Common myeloid progenitor, CD34-positive (primary cell): ENCODE results near the gene DTNBP1.

Experiments used
- CTCF ChIA-PET: fragments of 350-600 bp; sonication (Branson Sonifier 250); formaldehyde crosslinking; loops from one replicate; lab custom pipeline; 2021; ENCODE audit warnings: antibody characterized with exemption; lab: Charles Lee
- POLR2A ChIA-PET: fragments of 350-600 bp; sonication (Branson Sonifier 250); formaldehyde crosslinking; loops from one replicate; lab custom pipeline; 2021; ENCODE audit warnings: antibody characterized with exemption; lab: Charles Lee
- DNase-seq, 3 donors: peaks; one replicate each; pipeline versions ENCODE4 v3.0.0 to v3.0.0-alpha.2; 2013
- H3K27ac ChIP-seq, 2 experiments: 1 replicate in 1 of 2; 2 replicates in 1 of 2; pipeline ENCODE4 v1.7.0; 2013; ENCODE audit warnings: inconsistent platforms in 2 of 2, low read length in 2 of 2, mild to moderate bottlenecking in 2 of 2, low read depth in 1 of 2, moderate library complexity in 1 of 2; ENCODE audit not compliant: severe bottlenecking in 2 of 2, insufficient read depth in 1 of 2, poor library complexity in 1 of 2
- H3K27me3 ChIP-seq, 5 experiments: replicated peaks in 2 of 5; 1 replicate in 3 of 5; 2 replicates in 2 of 5; pipeline versions ENCODE4 v1.6.1 to v1.7.0; 2013; ENCODE audit warnings: low read length in 4 of 5, mild to moderate bottlenecking in 2 of 5, moderate library complexity in 2 of 5, inconsistent platforms in 1 of 5; ENCODE audit not compliant: insufficient read depth in 5 of 5, control insufficient read depth in 4 of 5
- H3K36me3 ChIP-seq, 4 experiments: 1 replicate in 2 of 4; 2 replicates in 2 of 4; pipeline versions ENCODE4 v1.6.1 to v1.7.0; 2013; ENCODE audit warnings: low read length in 3 of 4, control low read depth in 1 of 4, mild to moderate bottlenecking in 1 of 4; ENCODE audit not compliant: control insufficient read depth in 4 of 4, insufficient read depth in 4 of 4
- H3K4me1 ChIP-seq, 4 experiments: 1 replicate in 3 of 4; 2 replicates in 1 of 4; pipeline versions ENCODE4 v1.6.1 to v1.7.1; 2013; ENCODE audit warnings: low read length in 3 of 4, mild to moderate bottlenecking in 3 of 4, control low read depth in 1 of 4, inconsistent platforms in 1 of 4, moderate library complexity in 1 of 4; ENCODE audit not compliant: control insufficient read depth in 4 of 4, insufficient read depth in 4 of 4; ENCODE audit errors: control extremely low read depth in 1 of 4
- H3K4me3 ChIP-seq, 7 experiments: 1 replicate in 4 of 7; 2 replicates in 3 of 7; pipeline versions ENCODE4 v1.5.1 to v1.7.0; 2013; ENCODE audit warnings: mild to moderate bottlenecking in 7 of 7, low read length in 6 of 7, moderate library complexity in 6 of 7, inconsistent platforms in 2 of 7, low read depth in 2 of 7, control low read depth in 1 of 7; ENCODE audit not compliant: insufficient read depth in 4 of 7, control insufficient read depth in 1 of 7; ENCODE audit errors: extremely low read depth in 1 of 7
- H3K9me3 ChIP-seq, 5 experiments: 1 replicate in 4 of 5; 2 replicates in 1 of 5; pipeline versions ENCODE4 v1.6.1 to v1.7.1; 2013; ENCODE audit warnings: low read length in 4 of 5, mild to moderate bottlenecking in 2 of 5, inconsistent platforms in 1 of 5, low read depth in 1 of 5, moderate library complexity in 1 of 5; ENCODE audit not compliant: control insufficient read depth in 4 of 5, insufficient read depth in 2 of 5; ENCODE audit errors: control extremely low read depth in 1 of 5
- WGBS: methylation state at CpG from one replicate; pipeline ENCODE4 v1.1.5; 2013; ENCODE audit not compliant: insufficient coverage; 5-methylcytosine and 5-hydroxymethylcytosine counted together

DTNBP1 gene

DNA sequence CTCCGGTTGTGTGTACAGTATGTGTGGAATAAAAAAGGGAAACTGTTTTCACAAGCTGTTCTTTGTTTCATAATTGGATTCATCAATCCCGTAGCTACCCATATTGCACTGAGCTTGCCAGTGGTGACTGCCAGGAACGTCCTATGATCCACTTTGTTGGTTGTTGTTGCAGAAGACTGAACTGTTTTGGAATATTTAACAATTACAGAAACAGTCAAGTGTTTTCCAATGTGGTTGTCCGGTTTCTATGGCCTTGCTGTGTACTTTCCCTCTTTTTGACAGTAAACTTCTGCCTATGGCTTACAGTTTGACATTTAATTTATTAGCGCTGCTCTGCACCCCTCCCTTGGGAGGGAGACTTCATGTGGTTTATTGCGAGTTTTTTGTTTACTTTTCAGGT, 141.2 kb downstream of the DTNBP1 start:
- peaks cover 0 to 3% (median 0%) of the 10 kb centered on the region in 5 experiments for H3K9me3 ChIP-seq
- peaks cover 0 to 18% (median 11%) of the 10 kb centered on the region in 4 experiments for H3K4me1 ChIP-seq
- DNase-seq = no peak
- peak overlapping the region; percentile 2 to 50 for H3K27ac ChIP-seq
- CTCF ChIA-PET = interaction anchor here (0.6 to 1.4 kb wide), 4 partner anchors 10 to 102 kb away, joined by 3 to 7 read pairs (median 4); no protein-coding TSS in a partner anchor
- peaks cover 15 to 93% (median 84%) of the 10 kb centered on the region in 4 experiments for H3K36me3 ChIP-seq
- WGBS = 60% methylated on average over 1 of the region's 6 CpGs
- H3K27me3 ChIP-seq = no peaks in the 10 kb centered on the region
- H3K4me3 ChIP-seq = no peak overlapping the region
- POLR2A ChIA-PET = interaction anchor here (1.1 kb wide), 1 partner anchor 13 kb away, joined by 3 read pairs; no protein-coding TSS in a partner anchor

DNA sequence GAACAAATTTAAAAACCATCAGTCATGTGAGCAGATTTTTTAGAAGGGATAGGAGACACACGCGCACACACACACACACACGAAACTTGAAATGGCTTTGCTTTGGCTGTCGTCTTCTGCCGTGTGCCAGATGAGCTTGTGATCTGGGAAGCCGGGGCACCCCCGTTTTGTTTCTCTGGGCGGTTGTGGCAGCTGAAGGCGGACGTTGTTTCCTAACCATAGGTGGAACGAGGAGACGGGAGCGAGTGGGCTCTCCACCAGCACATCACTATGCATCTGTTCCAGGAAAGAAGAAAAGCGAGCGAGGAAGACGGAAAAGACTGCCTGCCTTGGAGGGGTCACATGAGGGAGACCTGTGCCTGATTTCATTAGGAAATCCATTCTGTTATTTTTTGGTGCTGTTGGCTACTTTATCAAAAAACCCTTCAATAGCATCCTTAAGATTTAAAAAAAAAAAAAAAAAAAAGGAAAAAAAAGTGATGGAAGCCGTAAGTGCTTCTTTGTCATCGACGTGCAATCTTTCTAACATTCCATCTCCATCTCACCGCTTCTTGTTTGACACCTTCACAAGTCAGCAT, 142.1 kb downstream of the DTNBP1 start:
- Histone ChIP-seq H3K4me1 (peaks cover 0 to 18% (median 11%) of the 10 kb centered on the region in 4 experiments), H3K4me3 (no peak overlapping the region), H3K27ac (no peak overlapping the region), H3K27me3 (no peaks in the 10 kb centered on the region), H3K9me3 (no peaks in the 10 kb centered on the region), H3K36me3 (peaks cover 12 to 92% (median 81%) of the 10 kb centered on the region in 4 experiments)
- WGBS = 99% methylated on average over 8 of the region's 20 CpGs
- DNase-seq = peak in 1 of 3 donors; percentile 43
- ChIA-PET CTCF (interaction anchor here (1.0 to 2.1 kb wide), 3 partner anchors 18 to 686 kb away, joined by 3 to 8 read pairs (median 3); no protein-coding TSS in a partner anchor), POLR2A (no interaction called here)

DNA sequence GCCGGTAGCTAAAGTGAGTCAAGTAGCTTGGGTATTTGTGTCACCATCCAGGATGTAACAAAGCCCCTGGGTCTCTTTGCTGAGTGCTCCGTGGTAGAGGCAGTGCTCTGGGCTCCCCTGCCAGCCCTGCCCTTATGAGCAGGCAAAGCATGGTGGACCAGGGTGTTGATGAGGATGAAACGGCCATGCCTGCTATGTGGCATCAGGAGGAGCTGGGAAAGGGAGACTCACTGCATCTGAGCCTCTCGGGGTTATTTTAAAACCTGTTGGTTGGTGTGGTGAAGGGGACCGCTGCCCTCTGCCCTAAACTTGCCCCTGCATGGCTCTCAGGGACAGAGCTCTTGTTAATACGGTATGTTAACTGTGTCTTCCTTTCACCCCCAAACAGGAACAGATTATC, 143.1 kb downstream of the DTNBP1 start:
- Histone ChIP-seq H3K4me3 (no peak overlapping the region), H3K9me3 (no peaks in the 10 kb centered on the region), H3K27ac (no peak overlapping the region), H3K36me3 (peaks cover 12 to 92% (median 78%) of the 10 kb centered on the region in 4 experiments), H3K4me1 (peaks cover 0 to 18% (median 11%) of the 10 kb centered on the region in 4 experiments), H3K27me3 (no peaks in the 10 kb centered on the region)
- ChIA-PET CTCF (interaction anchor here (0.8 to 2.1 kb wide), 7 partner anchors 9 to 687 kb away, joined by 3 to 8 read pairs (median 3); no protein-coding TSS in a partner anchor), POLR2A (no interaction called here)
- 74% methylated on average over 3 of the region's 6 CpGs for WGBS
- no peak for DNase-seq

DNA sequence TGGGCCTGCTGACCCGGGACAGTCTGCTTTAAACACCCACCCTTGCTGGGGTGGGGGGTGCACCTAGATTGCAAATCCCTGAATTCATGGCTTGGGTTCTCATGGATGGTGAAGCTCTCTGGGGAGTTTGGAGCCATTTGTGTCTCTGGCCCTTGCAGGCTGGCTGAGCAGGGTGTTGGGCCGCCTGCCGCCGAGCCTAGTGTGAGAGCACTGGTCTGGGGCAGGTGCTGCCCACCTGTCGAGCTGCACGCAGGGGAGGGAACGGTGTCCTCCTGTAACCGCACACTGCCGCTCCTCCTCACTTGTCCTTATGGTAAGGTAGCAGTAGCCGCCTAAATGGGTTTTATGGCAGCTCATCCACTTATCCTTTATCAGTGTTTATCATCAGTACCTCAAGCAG, 143.9 kb downstream of the DTNBP1 start:
- 99% methylated on average over 9 of the region's 10 CpGs for WGBS
- ChIA-PET CTCF (interaction anchor here (1.0 to 2.1 kb wide), 4 partner anchors 8 to 110 kb away, joined by 3 to 8 read pairs (median 4); no protein-coding TSS in a partner anchor), POLR2A (interaction anchor here (0.6 kb wide), 1 partner anchor 37 kb away, joined by 4 read pairs; no protein-coding TSS in a partner anchor)
- no peak overlapping the region for H3K27ac ChIP-seq
- no peaks in the 10 kb centered on the region for H3K9me3 ChIP-seq
- H3K4me1 ChIP-seq = peaks cover 0 to 18% (median 11%) of the 10 kb centered on the region in 4 experiments
- peaks cover 8 to 92% (median 79%) of the 10 kb centered on the region in 4 experiments for H3K36me3 ChIP-seq
- H3K4me3 ChIP-seq = no peak overlapping the region
- no peaks in the 10 kb centered on the region for H3K27me3 ChIP-seq
- no peak for DNase-seq

DNA sequence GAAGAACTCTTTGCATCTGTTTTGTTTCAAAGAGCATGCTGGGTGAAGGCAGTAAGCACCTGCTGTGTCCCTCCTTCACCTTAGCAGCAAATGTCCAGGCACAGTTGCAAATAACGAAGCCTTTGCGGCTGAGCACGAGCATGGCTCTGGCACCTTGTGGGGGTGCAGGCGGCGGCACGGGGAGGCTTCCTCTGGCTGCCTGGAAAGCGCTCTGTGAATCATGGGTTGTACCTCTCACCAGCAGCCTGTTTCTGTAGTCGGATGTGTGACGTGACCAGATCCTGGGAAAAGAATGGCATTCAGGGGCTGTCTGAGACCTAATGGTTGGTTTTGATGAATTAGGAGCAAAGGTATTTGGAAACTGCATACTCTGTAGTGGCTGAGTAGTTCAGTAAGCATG, 144.8 kb downstream of the DTNBP1 start:
- H3K9me3 ChIP-seq = no peaks in the 10 kb centered on the region
- 90% methylated on average over 9 of the region's 9 CpGs for WGBS
- no peaks in the 10 kb centered on the region for H3K27me3 ChIP-seq
- H3K4me1 ChIP-seq = peaks cover 0 to 18% (median 11%) of the 10 kb centered on the region in 4 experiments
- no peak overlapping the region for H3K4me3 ChIP-seq
- ChIA-PET CTCF (interaction anchor here (1.6 kb wide), 1 partner anchor 105 kb away, joined by 4 read pairs; no protein-coding TSS in a partner anchor), POLR2A (interaction anchor here (0.6 kb wide), 1 partner anchor 38 kb away, joined by 4 read pairs; no protein-coding TSS in a partner anchor)
- H3K27ac ChIP-seq = no peak overlapping the region
- DNase-seq = no peak
- H3K36me3 ChIP-seq = peaks cover 8 to 92% (median 78%) of the 10 kb centered on the region in 4 experiments

- no peak overlapping the region for H3K27ac ChIP-seq
- H3K4me3 ChIP-seq = no peak overlapping the region
- DNase-seq = no peak
- POLR2A ChIA-PET = no interaction called here
- peaks cover 0 to 14% (median 10%) of the 10 kb centered on the region in 4 experiments for H3K4me1 ChIP-seq
- no peaks in the 10 kb centered on the region for H3K9me3 ChIP-seq
- H3K27me3 ChIP-seq = no peaks in the 10 kb centered on the region
- CTCF ChIA-PET = interaction anchor here (1.6 kb wide), 1 partner anchor 106 kb away, joined by 4 read pairs; no protein-coding TSS in a partner anchor
- WGBS = 98% methylated on average over 9 of the region's 11 CpGs
- peaks cover 8 to 92% (median 77%) of the 10 kb centered on the region in 4 experiments for H3K36me3 ChIP-seq
These were observed 145.2 kb downstream of the DTNBP1 start for GRCh38 chr6:15517600-15517999.
